Measurements from ENCODE around the gene TMEM221. TPM values are rescaled to one million over a fixed set of nuclear protein-coding genes. Genes with fewer than 3 reads are reported as not detected.

TMEM221 gene
- total RNA-seq, 1 donor from 2014 or later: 0.94 TPM

DNA sequence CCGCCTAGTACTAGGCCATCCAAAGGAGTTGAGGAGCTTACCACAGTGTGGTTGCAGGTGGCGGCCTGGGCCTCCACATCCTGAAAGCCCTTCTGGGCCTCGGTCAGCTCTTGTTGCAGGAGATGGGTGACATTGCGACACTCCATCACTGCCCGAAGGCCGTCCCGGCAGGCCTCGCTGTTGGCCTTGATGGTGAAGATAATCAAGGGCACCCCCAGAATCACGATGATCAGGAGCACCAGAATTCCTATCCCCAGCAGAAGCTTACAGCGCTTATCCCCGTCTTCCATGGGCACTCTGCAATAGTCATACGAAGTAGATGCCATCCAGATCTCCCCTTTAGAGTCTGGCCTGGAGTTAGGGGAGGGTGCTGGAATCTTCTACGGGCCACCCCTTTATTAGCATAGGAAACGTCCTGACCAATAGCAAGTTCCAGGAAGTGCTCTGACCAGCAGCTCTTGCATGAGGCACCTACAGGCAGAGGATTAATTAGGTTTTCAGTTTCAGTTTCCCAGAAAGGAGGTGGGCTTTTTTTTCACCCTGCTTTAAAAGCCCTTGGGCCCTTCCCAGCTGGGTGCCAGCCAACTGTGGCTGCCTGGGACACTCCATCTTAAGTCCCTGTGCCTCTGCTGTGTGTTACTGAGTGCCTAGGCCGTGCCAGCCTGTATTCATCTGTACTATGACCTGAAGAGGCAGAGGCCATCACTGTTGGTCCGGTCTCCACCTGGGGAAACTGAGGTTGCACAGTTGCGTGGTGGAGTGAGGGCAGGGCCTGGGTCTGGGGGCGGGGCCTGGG is 43.0 kb downstream of the TMEM221 start, which contains the start of gene BST2:
BST2 (minus strand) TSS at position 381 of the 796 bp plus-strand sequence; CDS start at position 326, 55 bp downstream.
- no peak for DNase-seq

DNA sequence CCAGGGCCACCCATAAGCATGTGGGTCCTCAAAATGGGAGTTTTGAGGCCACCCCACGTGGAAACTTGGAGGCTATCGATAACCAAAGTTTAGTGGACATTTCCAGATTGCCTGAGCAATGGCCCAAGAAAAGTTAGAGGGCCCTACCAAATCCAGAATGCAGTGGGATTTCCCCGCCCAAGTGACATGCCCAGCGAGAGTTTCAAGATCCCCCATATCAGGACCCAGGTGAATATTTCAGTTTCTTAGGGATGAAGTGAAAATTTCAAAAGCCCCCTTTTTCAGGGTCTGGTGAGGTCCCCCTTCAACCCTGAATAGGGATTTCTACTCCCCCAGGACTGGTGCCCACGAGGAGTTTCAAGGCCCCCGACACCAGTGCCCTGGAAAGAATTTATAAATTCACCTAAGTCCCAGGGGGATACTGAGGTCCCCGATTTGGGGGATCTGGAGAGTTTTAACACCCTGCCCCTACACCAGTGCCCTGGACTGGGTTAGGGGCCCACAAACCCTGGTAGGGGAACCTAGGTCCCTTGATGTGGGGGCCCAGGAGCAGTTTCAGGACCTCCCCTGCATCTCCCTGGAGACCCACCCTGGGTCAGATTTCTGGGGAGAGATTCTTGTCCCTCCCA is 43.7 kb downstream of the TMEM221 start:
- DNase-seq: no peak

DNA sequence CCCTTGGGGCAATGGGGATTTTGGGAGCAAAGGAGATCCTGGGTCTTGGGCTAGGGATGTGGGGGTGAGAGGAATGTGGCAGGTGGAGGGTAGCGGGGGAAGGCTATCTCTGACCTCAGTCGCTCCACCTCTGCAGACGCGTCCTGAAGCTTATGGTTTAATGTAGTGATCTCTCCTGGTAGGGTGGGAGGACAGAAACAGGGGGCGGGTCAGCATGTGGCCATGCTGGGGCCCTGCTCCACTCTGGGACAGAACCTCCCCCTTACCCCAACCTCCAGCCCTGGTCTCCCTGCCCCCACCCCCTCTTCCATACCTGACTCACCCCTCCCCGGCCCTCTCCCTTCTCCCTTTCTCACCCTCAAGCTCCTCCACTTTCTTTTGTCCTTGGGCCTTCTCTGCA is 44.5 kb downstream of the TMEM221 start:
- DNase-seq: no peak

DNA sequence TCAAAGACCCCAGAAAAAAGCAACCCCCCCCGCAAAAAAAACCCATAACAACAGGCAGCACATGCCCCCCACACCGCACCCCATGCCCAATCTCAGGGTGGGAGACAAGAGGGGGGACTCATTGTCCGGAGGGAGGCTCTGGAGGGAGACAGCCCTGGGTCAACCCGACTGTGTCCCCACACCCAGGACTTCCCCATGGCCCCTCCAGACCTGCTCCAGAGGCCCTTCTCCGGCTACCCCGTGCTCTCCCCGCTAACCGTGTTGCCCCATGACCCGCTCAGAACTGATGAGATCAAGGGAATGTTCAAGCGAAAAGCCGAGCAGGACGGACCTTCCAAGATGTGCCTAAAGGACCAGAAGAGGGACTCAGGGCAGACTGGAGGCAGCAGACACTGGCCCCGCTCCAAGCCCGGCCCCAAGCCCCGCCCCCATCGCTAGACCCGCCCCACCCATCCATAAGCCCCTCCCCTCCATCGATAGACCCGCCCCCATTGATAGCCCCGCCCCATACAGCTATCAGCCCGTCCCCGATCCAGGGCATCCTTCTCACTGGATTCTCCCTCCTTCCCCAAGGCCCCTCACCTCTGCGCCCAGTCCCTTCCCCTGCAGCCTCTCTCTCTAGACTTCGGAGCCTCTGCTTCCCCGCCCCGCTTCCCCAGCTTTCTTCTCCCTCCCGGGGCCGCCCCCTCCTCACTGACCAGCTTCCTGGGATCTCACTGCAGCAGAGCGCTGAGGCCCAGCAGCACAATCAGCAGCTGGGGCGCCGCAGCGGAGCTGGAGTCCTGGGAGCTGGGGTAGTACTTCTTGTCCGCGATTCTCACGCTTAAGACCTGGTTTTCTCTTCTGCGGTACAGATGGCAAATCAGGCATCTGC is 45.2 kb downstream of the TMEM221 start:
- no peak for DNase-seq

DNA sequence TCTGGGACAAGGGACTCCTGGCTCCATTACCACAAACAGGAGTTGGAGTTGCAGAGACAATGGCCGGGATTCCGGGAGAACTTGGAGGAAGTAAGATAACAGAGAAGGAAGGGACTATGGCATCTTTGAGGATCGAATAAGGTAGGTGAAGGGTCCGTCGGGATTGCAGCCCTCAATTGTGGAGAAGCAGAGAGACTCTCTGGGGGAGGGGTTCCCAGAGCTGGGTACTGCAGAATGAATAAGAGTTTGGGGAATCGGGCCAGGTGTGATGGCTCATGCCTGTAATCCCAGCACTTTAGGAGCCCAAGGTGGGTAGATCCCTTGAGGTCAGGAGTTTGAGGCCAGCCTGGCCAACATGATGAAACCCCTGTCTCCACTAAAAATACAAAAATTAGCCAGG is 46.8 kb downstream of the TMEM221 start:
- no peak for DNase-seq

DNA sequence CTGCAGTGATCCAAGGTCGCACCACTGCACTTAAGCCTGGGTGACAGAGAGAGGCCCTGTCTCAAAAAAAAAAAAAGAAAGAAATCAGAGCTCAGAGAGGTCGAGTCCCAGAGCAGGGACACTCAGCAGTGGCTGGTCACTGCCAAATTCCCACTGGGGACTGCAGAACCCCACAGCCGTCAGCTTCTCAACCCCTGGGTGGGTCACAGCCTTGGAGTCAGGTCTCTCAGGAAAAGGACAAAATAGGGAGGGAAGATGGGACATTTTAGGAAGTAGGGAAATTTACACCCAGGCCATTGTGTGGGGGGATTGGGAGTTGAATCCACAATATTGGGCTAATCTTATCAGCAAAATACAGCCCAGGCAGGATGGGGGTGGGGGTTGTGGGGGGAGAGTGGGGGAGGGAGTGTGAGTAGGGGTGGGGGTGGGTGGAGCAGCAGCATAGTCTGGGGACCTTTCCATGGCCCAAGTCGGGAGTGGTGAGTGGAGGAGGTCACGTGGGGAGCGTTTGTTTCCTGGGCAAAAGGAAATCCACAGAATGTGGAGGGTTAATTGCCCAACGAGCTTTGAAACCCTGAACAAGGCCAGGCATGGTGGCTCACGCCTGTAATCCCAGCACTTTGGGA is 49.5 kb downstream of the TMEM221 start:
- no peak for DNase-seq

DNA sequence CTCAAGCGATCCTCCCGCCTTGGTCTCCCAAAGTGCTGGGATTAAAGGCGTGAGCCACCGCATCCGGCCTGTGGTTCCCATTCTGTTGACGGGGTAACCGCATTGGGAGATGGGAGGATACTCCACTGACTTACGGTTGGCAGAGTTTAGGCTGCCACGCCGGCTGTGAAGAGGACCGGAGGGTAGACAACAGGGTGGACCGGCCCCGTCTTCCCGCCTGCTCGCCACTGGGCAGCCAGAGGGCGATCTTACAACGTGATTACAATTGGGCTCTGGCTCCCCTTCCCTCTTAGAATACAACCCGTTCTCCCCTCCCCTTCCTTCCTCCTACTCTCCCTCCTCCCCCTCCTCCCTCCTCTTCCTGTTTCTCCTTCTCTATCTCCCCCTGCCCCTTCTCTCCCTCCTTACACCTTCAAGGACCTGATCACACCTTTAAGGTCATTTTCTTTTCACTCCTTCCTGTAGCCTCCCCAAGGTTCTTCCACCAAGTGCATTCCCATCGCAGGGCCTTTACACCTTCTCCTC is 53.5 kb downstream of the TMEM221 start:
- DNase-seq: no peak

DNA sequence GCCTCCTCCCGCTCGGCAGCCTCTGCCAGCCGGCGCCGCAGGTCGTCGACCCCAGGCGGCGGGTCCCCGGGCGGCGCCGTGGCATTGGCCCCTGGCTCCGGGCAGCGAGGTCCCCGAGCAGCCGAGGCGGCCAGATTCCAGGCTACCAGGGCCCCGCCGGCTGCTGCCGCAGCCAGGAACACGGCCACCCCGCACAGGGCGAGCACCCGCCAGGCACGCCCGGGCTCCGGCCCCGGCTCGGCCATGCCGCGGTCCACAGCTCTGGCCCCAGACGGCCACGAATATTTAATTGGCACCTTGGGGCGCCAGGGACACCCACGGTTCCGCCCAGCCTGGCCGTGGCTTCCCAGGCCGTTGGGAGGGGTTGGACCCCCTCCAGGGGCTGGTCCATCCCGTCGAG is 54.6 kb downstream of the TMEM221 start, which contains the start of gene CCDC194:
CCDC194 (minus strand) TSS at position 283 of the 400 bp plus-strand sequence; CDS start at position 245, 38 bp downstream.
- no peak for DNase-seq

DNA sequence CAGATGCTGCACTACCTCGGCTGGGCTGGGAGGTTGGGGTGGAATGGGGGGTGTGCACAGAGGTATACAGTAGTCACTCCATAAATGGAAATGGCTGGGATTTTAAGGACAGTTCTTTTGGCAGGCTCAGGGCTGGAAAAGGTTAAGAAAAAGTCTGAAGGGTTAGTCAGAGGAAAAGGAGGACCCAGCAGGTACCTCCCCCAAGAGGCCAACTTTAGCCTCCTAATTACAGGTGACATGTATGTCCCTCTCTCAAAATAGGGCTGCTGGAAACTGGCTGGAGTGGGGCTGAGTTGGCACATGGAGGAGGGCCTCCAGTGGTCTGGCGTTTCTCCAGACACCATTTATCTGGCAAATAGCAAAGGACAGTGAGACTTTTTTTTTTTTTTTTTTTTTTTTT is 55.5 kb downstream of the TMEM221 start:
- no peak for DNase-seq

DNA sequence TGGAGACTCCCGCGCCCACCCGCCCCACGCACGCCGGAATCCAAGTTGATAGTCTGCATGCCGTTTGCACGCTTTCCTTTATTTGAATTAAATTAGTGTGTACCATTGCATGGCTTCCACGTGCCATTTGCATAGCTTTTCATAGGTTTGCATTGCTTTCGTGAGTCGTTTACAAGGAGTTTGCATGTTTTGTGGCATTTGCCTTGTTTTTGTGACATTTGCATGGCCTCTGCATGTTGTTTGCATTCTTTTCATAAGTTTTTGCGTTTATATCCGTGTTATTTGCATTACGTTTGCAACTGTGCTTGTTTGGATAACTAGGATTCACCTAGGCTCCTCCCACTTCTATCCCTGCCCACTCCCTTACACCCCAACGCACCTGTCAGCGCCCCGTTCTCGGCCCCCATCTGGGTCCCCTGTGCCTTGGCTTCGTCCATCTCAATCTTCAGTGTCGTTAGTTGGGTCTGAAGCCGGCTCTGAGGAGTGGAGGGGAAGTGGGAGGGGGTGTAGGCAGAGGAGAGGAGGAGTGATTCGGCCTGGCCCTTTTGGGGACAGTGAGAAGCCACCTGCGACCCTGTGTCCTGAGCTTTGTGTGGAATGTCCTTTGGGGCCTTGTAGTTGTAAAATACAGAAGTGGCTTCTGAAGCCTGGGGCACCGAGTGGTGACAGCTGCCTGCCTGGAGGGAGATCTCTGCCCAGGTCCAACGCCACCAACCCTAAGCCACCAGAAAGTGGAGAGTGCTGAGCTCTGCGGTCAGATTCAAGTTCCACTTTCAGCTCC is 56.9 kb downstream of the TMEM221 start:
- no peak for DNase-seq

DNA sequence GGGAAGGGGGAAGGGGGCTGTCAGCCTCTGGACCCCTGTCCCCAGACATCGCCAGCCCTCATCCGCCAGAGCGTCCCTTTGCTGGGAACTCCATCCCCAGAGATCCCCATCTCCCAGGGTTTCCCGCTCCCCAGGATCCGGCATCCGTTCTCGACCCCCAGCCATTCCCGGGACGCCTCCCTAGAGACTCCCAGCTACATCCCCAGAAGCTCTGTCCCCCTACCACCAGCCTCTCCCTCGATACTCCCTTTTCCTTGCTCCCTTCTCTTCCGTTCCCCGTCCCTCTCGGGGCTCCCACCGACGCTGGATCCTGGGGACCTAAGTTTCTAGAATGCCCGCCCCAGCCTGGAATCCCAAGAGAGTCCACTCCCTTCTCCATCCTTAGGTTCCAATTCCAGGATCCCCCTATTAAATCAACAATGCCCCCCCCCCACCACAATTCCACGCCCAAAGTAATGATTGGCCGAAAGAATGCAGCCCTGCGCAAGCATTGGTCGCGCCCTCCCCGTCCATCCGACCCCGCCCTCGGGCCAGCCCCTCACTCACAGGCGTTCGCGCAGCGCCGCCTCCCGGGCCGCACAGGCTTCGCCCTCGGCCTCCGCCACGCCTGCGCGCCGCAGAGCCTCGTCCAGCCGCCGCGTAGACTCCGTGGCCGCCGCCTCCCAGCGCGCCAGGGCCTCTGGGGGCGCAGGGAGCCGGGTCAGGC is 57.6 kb downstream of the TMEM221 start:
- DNase-seq: peak; percentile 69

DNA sequence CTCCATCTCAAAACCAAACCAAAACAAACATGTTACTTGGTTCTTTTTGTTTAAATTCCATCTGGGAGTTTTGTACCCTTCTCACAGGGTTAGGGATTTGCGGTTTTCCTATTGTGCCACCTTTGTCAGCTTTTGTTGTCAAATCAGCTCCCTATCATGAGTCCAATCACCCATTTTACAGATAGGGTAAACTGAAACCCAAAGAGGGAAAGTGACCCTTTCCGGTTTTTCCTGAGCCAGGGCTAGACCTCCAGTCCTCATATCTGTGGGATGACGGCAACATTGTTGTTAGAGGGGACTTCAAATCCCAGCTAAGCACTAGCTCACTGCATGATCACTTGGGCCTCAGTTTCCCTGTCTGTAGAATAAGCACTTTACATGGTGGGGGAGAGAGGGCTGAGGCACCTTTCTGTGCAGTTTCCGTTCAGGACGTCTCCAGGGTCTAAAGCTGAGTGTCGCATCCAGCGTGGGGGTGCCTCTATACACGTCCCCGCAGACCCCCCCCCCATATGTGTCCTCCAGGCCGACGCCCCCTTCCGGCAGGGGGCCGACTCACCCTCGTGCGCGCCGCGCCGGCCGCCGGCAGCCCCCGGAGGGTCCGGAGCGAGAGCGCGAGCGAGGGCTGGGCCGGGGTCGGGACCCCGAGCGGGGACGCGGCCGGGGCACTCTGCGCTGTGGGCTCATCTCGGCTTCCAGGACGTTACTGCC is 58.4 kb downstream of the TMEM221 start:
- no peak for DNase-seq

DNA sequence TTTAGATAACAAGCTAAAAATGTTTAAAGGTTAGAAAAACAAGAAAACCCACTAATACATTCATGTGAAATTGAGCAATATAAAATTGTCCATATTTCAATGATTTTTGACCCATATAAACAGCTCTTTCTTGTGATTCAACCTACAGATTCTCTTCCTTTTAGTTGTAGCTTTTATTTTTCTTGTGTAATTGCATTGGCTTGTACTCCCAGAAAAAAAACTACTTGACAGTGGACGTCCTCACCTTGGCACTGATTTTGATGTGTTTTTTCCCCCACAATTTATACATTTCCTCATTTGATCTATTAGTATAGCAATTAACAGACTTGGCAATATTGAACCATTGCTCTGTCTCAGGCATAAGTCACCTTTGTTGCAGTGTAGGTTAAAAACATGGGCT is 59.2 kb downstream of the TMEM221 start:
- DNase-seq: no peak

DNA sequence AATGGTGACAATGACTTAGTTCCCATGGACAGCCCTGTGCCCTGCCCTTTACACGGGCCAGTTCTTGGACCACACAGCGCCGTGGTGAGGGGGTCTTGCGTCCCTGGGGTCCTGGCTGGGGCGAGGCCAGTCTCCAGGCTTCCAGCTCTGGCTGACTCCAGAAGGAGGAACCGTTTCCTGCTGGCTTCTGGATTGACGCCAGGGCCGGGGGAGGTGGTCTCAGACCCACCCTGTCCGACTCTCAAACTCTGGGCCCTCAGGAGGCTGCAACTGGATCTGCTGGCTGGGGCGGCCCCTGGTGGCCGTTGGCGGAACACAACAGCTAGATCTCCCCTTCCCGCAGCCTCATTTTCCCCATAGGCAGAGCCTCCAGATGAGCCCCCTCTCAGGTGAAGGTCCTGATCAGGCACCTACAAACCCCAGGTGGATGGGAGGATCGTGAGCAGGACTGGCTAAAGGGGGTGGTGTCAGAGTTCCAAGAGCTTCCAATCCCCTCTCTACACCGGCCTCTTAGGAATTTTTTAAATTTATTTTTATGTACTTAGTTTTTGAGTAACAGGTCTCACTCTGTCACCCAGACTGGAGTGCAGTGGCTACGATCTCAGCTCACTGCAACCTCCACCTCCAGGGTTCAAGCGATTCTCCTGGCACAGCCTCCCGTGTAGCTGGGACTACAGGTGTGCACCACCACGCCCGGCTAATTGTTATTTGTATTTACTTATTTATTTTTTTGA is 62.4 kb downstream of the TMEM221 start:
- no peak for DNase-seq

Other genes starting within 250 kb of the TMEM221 start
- 10.1 TPM for gene USE1, start 233.3 kb downstream of the TMEM221 start, total RNA-seq
- gene OCEL1, start 222.4 kb downstream of the TMEM221 start, total RNA-seq: 1.4 TPM
- gene NR2F6, start 202.7 kb downstream of the TMEM221 start, total RNA-seq: 9.8 TPM
- 0.47 TPM for gene USHBP1, start 183.9 kb downstream of the TMEM221 start, total RNA-seq
- gene BABAM1, start 181.2 kb downstream of the TMEM221 start, total RNA-seq: 59.0 TPM
- 0.94 TPM for gene ANKLE1, start 166.8 kb downstream of the TMEM221 start, total RNA-seq
- gene ABHD8, start 145.2 kb downstream of the TMEM221 start, total RNA-seq: 20.6 TPM
- gene MRPL34, start 142.8 kb downstream of the TMEM221 start, total RNA-seq: 9.0 TPM
- 10.0 TPM for gene DDA1, start 139.1 kb downstream of the TMEM221 start, total RNA-seq
- gene ANO8, start 113.8 kb downstream of the TMEM221 start, total RNA-seq: 29.6 TPM
- 23.2 TPM for gene GTPBP3, start 111.1 kb downstream of the TMEM221 start, total RNA-seq
- gene PLVAP, start 71.3 kb downstream of the TMEM221 start, total RNA-seq: 0.94 TPM
- gene CCDC194, start 54.5 kb downstream of the TMEM221 start, total RNA-seq: not detected
- gene BST2, start 43.0 kb downstream of the TMEM221 start, total RNA-seq: 3.3 TPM
- 19.3 TPM for gene MVB12A, start 28.6 kb downstream of the TMEM221 start, total RNA-seq
- not detected for gene NXNL1, start 12.3 kb upstream of the TMEM221 start, total RNA-seq
- gene SLC27A1, start 21.9 kb upstream of the TMEM221 start, total RNA-seq: 14.2 TPM
- gene PGLS, start 63.0 kb upstream of the TMEM221 start, total RNA-seq: 36.3 TPM
- 20.7 TPM for gene COLGALT1, start 107.0 kb upstream of the TMEM221 start, total RNA-seq
- gene UNC13A, start 239.7 kb upstream of the TMEM221 start, total RNA-seq: 29.6 TPM

All from occipital lobe (tissue), 2 donors.